NT2/D1 (cell line): ENCODE results near the gene ADAMTS12.

Experiments used
- DNase-seq: peaks from one replicate; pipeline ENCODE4 v3.0.0-alpha.2; 2011; ENCODE audit warnings: low read depth, low spot score
- H3K27me3 ChIP-seq: 2 replicates; pipeline ENCODE4 v1.6.0; 2011; ENCODE audit warnings: mild to moderate bottlenecking; ENCODE audit not compliant: insufficient read length, insufficient read depth
- H3K36me3 ChIP-seq: 2 replicates; pipeline ENCODE4 v1.6.1; 2011; ENCODE audit warnings: mild to moderate bottlenecking, low read length, mixed read lengths; ENCODE audit not compliant: insufficient read depth, insufficient read length
- H3K4me1 ChIP-seq: 2 replicates; pipeline ENCODE4 v1.5.1; 2011; ENCODE audit not compliant: insufficient read depth, insufficient read length
- H3K4me3 ChIP-seq: 2 replicates; pipeline ENCODE4 v1.5.1; 2011; ENCODE audit warnings: low read depth; ENCODE audit not compliant: insufficient read length
- H3K9ac ChIP-seq: 2 replicates; pipeline ENCODE4 v1.6.0; 2011; ENCODE audit warnings: low read depth; ENCODE audit not compliant: insufficient read length
- H3K9me3 ChIP-seq: 2 replicates; pipeline ENCODE4 v1.5.1; 2011; ENCODE audit warnings: mild to moderate bottlenecking, low read length; ENCODE audit not compliant: insufficient read depth
- SUZ12 ChIP-seq: IDR thresholded peaks from 2 replicates; pipeline ENCODE4 v1.6.1; 2011; ENCODE audit not compliant: insufficient read length, insufficient read depth; ENCODE audit errors: extremely low read depth
- YY1 ChIP-seq: IDR thresholded peaks from 2 replicates; pipeline ENCODE4 v1.6.1; 2011; ENCODE audit not compliant: insufficient read length, insufficient read depth
- ZNF274 ChIP-seq: IDR thresholded peaks from 2 replicates; pipeline ENCODE4 v1.6.1; 2011; ENCODE audit warnings: mild to moderate bottlenecking, low read depth, low read length

Gene ADAMTS12

DNA sequence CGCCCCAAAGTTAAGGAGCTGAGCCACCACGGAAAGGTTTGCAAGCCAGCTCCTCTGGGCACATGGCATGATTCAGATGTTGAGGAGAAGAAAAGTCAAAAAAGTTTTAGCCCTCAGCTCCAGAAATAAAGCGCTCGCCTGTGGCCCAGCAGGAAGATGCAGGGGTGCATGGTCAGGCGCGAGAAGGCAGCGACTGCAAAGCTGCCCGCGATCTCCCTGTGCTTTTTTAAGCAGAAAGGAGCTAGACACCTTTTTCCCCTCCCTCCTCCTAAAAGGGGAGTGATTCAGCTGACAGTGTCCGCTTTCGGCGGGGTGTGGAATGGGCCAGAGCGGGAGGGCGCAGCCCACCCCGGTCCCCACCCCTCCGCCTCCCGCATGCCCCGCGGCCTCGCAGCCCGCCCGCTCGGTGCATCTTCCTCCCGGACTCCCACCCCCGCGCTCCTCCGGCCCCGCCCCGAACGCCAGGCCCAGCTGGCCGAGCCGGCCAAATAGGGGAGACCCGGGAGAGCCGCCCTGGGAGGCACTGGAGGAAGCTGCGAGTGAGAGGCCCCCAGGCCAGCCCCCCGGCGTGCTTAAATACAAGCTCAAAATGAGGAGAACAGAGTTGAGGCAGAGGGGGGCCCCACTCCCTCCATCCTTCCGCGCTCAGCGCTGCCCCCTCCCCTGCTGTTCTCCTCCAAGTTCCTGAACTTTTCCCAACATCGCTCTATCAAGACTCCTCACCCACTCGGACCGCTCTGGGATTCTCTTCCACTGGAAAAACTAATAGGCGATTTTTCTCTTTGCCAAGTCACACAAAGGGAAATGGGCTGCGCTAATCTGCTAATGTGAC, at the start of gene ADAMTS12:
Gene ADAMTS12, minus strand, starts transcription at position 203 of the 832 bp plus-strand sequence. Its CDS starts 134 bp downstream, at position 69.
- TF ChIP-seq YY1 (no peak), SUZ12 (no peak), ZNF274 (no peak)
- H3K4me3 ChIP-seq: peak within 1 kb of the TSS; percentile 70
- no peaks in the 10 kb centered on the region for H3K9me3 ChIP-seq
- no peaks in the 10 kb centered on the region for H3K36me3 ChIP-seq
- peaks cover 4% of the 10 kb centered on the region for H3K4me1 ChIP-seq
- peak within 1 kb of the TSS; percentile 82 for H3K9ac ChIP-seq
- DNase-seq: peak; percentile 48
- H3K27me3 ChIP-seq: no peaks in the 10 kb centered on the region

DNA sequence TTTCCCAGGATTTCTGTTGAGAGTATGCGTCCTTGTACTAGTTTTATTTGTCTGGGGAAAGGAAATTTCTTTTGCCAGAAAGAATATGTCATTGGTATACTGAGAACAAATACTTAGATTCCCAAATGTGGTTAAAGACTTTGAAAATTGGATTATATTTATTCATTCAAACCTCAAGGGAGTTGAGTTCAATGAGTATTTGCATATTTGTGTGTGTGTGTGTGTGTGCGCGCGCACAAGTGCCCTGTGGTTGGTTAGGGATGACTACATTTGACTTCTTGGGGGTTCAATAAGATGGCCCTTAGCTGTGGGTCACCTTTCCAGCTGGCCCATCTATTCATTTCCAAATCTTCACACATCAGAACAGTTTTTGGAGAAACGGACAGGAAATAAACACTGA, 49.3 kb upstream of the ADAMTS12 start:
- Histone ChIP-seq H3K4me1 (no peaks in the 10 kb centered on the region), H3K4me3 (no peak overlapping the region), H3K9ac (no peak overlapping the region), H3K27me3 (peaks cover 19% of the 10 kb centered on the region), H3K36me3 (no peaks in the 10 kb centered on the region), H3K9me3 (no peaks in the 10 kb centered on the region)
- TF ChIP-seq YY1 (no peak), ZNF274 (no peak), SUZ12 (no peak)
- no peak for DNase-seq

- Histone ChIP-seq H3K4me1 (no peaks in the 10 kb centered on the region), H3K4me3 (no peak overlapping the region), H3K9me3 (no peaks in the 10 kb centered on the region), H3K36me3 (no peaks in the 10 kb centered on the region), H3K27me3 (peaks cover 31% of the 10 kb centered on the region), H3K9ac (no peak overlapping the region)
- TF ChIP-seq YY1: no peak
- no peak for TF ChIP-seq ZNF274
- TF ChIP-seq SUZ12: no peak
- no peak for DNase-seq
Measured at GRCh38 chr5:33939556-33940262, 47.9 kb upstream of the ADAMTS12 start.

DNA sequence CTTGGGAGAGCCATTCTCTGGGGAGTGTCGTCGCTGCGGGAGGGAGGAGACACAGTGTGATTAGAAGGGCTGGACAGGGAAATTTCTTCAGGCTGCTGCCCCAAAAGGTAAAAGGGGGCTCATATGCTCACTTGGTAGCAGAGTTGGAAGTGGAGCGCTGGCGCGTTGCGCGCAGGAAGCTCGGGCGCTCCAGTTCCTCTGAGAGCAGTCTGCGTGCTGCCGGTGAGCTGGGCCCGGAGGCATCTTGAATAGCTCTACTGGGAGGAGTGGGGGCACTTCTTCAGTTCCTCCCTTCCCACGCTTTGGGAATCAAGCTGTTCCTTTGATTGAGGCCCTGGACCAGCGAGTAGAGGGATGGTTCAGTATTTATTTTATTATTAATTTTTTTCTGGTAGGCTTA, 47.1 kb upstream of the ADAMTS12 start:
- Histone ChIP-seq H3K27me3 (peaks cover 31% of the 10 kb centered on the region), H3K9me3 (no peaks in the 10 kb centered on the region), H3K36me3 (no peaks in the 10 kb centered on the region), H3K4me1 (no peaks in the 10 kb centered on the region), H3K9ac (no peak overlapping the region), H3K4me3 (no peak overlapping the region)
- DNase-seq: no peak
- no peak for TF ChIP-seq ZNF274

DNA sequence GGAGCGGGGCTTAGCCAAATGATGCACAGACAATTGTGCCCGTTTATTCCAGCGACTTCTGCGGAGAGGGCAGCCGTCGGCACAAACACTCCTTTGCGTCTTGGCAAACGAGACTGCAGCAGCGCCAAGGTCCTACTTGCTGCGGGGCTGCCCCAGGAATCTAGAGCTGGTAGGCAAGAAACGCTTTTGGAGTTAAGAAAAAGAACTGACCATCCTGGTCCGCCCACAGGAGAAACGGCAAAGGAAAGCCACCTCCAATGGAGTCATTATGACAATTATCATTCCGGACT, 46.7 kb upstream of the ADAMTS12 start:
- no peak overlapping the region for H3K4me3 ChIP-seq

DNA sequence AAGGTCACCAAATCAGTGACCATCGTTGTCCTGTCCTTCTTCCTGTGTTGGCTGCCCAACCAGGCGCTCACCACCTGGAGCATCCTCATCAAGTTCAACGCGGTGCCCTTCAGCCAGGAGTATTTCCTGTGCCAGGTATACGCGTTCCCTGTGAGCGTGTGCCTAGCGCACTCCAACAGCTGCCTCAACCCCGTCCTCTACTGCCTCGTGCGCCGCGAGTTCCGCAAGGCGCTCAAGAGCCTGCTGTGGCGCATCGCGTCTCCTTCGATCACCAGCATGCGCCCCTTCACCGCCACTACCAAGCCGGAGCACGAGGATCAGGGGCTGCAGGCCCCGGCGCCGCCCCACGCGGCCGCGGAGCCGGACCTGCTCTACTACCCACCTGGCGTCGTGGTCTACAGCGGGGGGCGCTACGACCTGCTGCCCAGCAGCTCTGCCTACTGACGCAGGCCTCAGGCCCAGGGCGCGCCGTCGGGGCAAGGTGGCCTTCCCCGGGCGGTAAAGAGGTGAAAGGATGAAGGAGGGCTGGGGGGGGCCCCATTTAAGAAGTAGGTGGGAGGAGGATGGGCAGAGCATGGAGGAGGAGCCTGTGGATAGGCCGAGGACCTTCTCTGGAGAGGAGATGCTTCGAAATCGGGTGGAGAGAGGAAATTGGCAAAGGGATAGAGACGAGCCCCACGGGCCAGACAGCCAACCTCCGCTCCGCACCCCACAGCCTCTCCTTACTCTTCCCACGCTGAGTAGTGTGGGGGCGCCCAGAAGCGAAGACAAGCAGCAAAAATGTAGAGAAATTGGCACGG, 46.1 kb upstream of the ADAMTS12 start:
- Histone ChIP-seq H3K27me3 (peaks cover 31% of the 10 kb centered on the region), H3K9ac (no peak overlapping the region)

More for the DNA sequence above, 46.7 kb upstream of the ADAMTS12 start:
- Histone ChIP-seq H3K9me3 (no peaks in the 10 kb centered on the region), H3K4me1 (no peaks in the 10 kb centered on the region), H3K27me3 (peaks cover 31% of the 10 kb centered on the region), H3K9ac (no peak overlapping the region), H3K36me3 (no peaks in the 10 kb centered on the region)
- no peak for TF ChIP-seq ZNF274
- TF ChIP-seq YY1: no peak
- TF ChIP-seq SUZ12: no peak
- no peak for DNase-seq

More for the DNA sequence above, 46.1 kb upstream of the ADAMTS12 start:
- H3K36me3 ChIP-seq: no peaks in the 10 kb centered on the region
- H3K4me1 ChIP-seq: no peaks in the 10 kb centered on the region
- H3K9me3 ChIP-seq: no peaks in the 10 kb centered on the region
- TF ChIP-seq ZNF274: no peak
- no peak for TF ChIP-seq SUZ12
- no peak for TF ChIP-seq YY1
- no peak overlapping the region for H3K4me3 ChIP-seq
- DNase-seq: no peak
